HepG2 (cell line): Measurements from ENCODE around the gene C20orf204. TPM values are rescaled to one million over a fixed set of nuclear protein-coding genes. Genes with fewer than 3 reads are reported as not detected.

Experiments
- BCL6 ChIP-seq: IDR thresholded peaks from 2 replicates; pipeline ENCODE4 v1.6.1; 2016; ENCODE audit warnings: missing genetic modification reagents, missing compliant biosample characterization
- BHLHE40 ChIP-seq: IDR thresholded peaks from 2 replicates; pipeline ENCODE4 v1.6.1; 2011; ENCODE audit warnings: low read length, improper control_type of control experiment
- CBX5 ChIP-seq: sonication (generic); formaldehyde crosslinking; IDR thresholded peaks from 2 replicates; pipeline ENCODE4 v1.4.0; 2020; ENCODE audit warnings: missing genetic modification reagents, borderline replicate concordance
- ELF4 ChIP-seq: sonication (generic); formaldehyde crosslinking; IDR thresholded peaks from 2 replicates; pipeline ENCODE4 v1.5.0; 2020; ENCODE audit warnings: missing genetic modification reagents, mild to moderate bottlenecking, moderate library complexity, borderline replicate concordance
- ETV6 ChIP-seq: sonication (generic); formaldehyde crosslinking; conservative IDR thresholded peaks from 2 replicates; pipeline ENCODE4 v1.4.0; 2020; ENCODE audit warnings: missing genetic modification reagents
- FOXP4 ChIP-seq: sonication (generic); formaldehyde crosslinking; IDR thresholded peaks from 2 replicates; pipeline ENCODE4 v1.4.0; 2020; ENCODE audit warnings: missing genetic modification reagents
- HMGXB3 ChIP-seq: sonication (generic); formaldehyde crosslinking; IDR thresholded peaks from 2 replicates; pipeline ENCODE4 v1.4.0; 2020; ENCODE audit warnings: missing genetic modification reagents, borderline replicate concordance
- IRF2 ChIP-seq: IDR thresholded peaks from 2 replicates; pipeline ENCODE4 v1.6.1; 2018; ENCODE audit warnings: missing genetic modification reagents, missing compliant biosample characterization
- MED13 ChIP-seq: sonication (generic); formaldehyde crosslinking; IDR thresholded peaks from 2 replicates; pipeline ENCODE4 v1.5.0; 2020; ENCODE audit warnings: missing genetic modification reagents
- ZBED4 ChIP-seq: sonication (generic); formaldehyde crosslinking; IDR thresholded peaks from 2 replicates; pipeline ENCODE4 v1.4.0; 2020; ENCODE audit warnings: missing genetic modification reagents, borderline replicate concordance
- ZBTB26 ChIP-seq: IDR thresholded peaks from 2 replicates; pipeline ENCODE4 v1.6.1; 2016; ENCODE audit warnings: missing compliant biosample characterization, missing genetic modification reagents, borderline replicate concordance
- ZNF10 ChIP-seq: sonication (generic); formaldehyde crosslinking; IDR thresholded peaks from 2 replicates; pipeline ENCODE4 v1.4.0; 2020; ENCODE audit warnings: mild to moderate bottlenecking, low read depth, missing genetic modification reagents, borderline replicate concordance
- ZNF224 ChIP-seq: sonication (generic); formaldehyde crosslinking; IDR thresholded peaks from 2 replicates; pipeline ENCODE4 v1.5.0; 2020; ENCODE audit warnings: mild to moderate bottlenecking, missing genetic modification reagents
- ZNF614 ChIP-seq: IDR thresholded peaks from 2 replicates; pipeline ENCODE4 v1.6.1; 2018; ENCODE audit warnings: missing biosample characterization, missing genetic modification reagents, inconsistent platforms, borderline replicate concordance
- ZNF639 ChIP-seq: conservative IDR thresholded peaks from 2 replicates; pipeline ENCODE4 v1.6.1; 2018; ENCODE audit warnings: missing genetic modification reagents
- ZNF670 ChIP-seq: sonication (generic); formaldehyde crosslinking; IDR thresholded peaks from 2 replicates; pipeline ENCODE4 v1.8.0; 2022; ENCODE audit warnings: mild to moderate bottlenecking, missing genetic modification reagents, borderline replicate concordance
- polyA plus RNA-seq, 8 experiments: library from polyadenylated mRNA; depleted of rRNA in 3 of 8; stranded (reverse) in 7 of 8; unstranded in 1 of 8; fragments of >200 nt; fragmentation: Illumina TruSeq in 4 of 8; extraction: Trizol in 4 of 8; gene quantifications; 2 replicates each; pipeline versions ENCODE4 v1.2.1 to v1.2.3, GENCODE V29; 2011 to 2016; ENCODE audit warnings: low read depth in 4 of 8, missing spikeins in 1 of 8, mixed read lengths in 1 of 8; ENCODE audit not compliant: insufficient read depth in 1 of 8
- total RNA-seq, 5 experiments: library from RNA; depleted of rRNA; stranded (reverse); fragments of >200 nt; fragmentation: Illumina TruSeq; extraction: Trizol; gene quantifications; 2 replicates each; pipeline ENCODE4 v1.2.3, GENCODE V29; 2016; ENCODE audit warnings: low read depth in 1 of 5

C20orf204 gene
- total and polyA plus RNA-seq, 2 of the 13 experiments (the other 11 are each of a cell fraction or from before 2014, with no cell fraction given), result 22.1 to 80.0 TPM

- TF ChIP-seq ZBED4, result no peak
- 0 out of 2 replicates have a peak, but pooled peaks have one; percentile 45 for TF ChIP-seq BHLHE40
- TF ChIP-seq ZNF10 (CRISPR knock-in tag), result no peak
- peak; percentile 77 for TF ChIP-seq BCL6 (CRISPR knock-in tag)
- TF ChIP-seq ZNF224 (CRISPR knock-in tag), result no peak
- TF ChIP-seq ZNF614 (CRISPR knock-in tag), result peak; percentile 70; the same call in 1 of the 2 replicates
- TF ChIP-seq IRF2 (CRISPR knock-in tag), result peak; percentile 27; the same call in 1 of the 2 replicates
- no peak for TF ChIP-seq CBX5 (CRISPR knock-in tag)
- 0 out of 2 replicates have a peak, but pooled peaks have one; percentile 49 for TF ChIP-seq ETV6 (CRISPR knock-in tag)
- TF ChIP-seq FOXP4 (CRISPR knock-in tag), result peak; percentile 49; the same call in 1 of the 2 replicates
- TF ChIP-seq HMGXB3 (CRISPR knock-in tag), result 0 out of 2 replicates have a peak, but pooled peaks have one; percentile 44
- TF ChIP-seq ZNF639 (CRISPR knock-in tag), result no peak
- no peak for TF ChIP-seq ZNF670 (CRISPR knock-in tag)
- peak; percentile 47; the same call in 1 of the 2 replicates for TF ChIP-seq ZBTB26 (CRISPR knock-in tag)
- peak; percentile 40; the same call in 1 of the 2 replicates for TF ChIP-seq MED13 (CRISPR knock-in tag)
- no peak for TF ChIP-seq ELF4 (CRISPR knock-in tag)
Observed at GRCh38 chr20:64082126-64082731, 46.2 kb downstream of the C20orf204 start (continued).
